Stimulated activated CD8-positive, alpha-beta memory T cell treated with anti-CD3 and anti-CD28 coated beads, Interleukin-7, amount 100 ng/mL, for 4 hours (primary cell): ENCODE measurements around the gene RP2.

Experiments
- DNase-seq, 2 donors: peaks; one replicate each; pipeline ENCODE4 v3.0.0-alpha.2; 2020; ENCODE audit warnings: low read depth in 2 of 2

The RP2 gene

DNA sequence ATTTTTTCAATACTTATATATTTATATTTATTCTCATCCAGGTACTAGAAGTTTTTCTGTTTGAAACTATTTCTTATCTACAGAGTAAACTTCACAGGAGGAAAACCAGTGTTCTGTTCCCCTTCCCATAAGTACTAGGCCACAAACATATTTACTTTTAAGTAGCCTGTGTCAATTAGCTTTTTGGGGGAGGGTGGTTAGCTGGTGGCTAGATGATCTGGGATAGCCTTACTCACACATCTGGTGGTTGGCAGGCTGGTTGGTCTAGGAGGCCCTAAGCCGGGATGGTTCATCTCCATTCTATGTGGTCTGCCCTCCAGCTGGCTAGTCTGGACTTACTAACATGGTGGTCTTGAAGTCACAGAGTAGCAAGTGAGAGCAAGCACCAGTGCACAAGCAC, 81.6 kb downstream of the RP2 start:
- DNase-seq = no peak

DNA sequence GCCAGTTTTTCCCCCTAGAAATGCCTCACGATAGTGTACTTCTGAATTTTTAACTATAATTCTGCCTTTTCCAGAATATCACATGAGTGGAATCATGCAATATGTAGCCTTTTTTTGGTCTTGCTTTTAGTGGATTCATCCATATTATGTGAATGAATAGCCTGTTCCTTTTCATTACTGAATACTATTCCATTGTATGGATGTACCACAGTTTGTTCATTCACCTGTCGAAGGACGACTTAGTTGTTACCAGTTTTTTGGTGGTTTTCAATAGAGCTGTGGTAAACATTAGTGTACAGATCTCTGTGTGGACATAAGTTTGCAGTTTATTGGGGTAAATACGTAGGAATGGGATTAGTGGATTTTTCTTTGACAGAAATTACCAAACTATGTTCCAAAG, 83.4 kb downstream of the RP2 start:
- no peak for DNase-seq

DNA sequence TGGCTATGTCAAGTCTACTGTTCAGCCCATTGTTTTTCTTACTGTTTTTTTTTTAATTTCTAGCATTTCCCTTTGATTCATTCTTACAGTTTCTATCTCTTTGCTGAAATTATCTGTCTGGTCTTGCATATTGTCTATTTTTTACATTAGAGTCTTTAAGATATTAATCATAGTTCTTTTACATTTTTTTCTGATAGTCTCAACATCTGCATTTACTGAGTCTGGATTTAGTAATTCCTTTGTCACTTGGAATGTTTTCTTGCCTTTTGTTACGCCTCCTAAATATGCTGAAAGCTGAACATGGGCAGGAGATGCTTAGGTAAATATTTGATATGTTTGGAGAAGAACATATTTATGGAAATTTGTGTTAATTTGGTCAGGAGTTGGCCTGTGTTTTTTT, 85.8 kb downstream of the RP2 start:
- DNase-seq = no peak

DNA sequence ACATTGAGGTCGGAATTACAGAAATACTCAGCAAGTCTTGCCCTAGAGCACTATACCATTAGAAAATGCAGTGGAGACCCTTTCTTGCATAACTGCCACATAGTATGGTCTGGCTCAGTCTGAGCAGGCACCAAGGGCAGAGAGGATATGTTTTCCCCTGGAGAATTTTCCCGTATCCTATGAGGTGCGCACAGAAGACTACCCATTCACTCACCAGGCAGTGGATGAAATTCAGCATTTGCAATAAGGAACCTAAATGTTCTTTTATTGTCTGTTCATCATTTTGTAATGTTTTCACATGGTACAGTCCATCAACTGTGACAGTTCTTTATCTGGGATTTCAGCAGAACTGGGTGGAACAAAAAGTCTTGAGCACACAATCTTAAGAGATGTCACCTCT, 90.9 kb downstream of the RP2 start:
- DNase-seq = no peak

DNA sequence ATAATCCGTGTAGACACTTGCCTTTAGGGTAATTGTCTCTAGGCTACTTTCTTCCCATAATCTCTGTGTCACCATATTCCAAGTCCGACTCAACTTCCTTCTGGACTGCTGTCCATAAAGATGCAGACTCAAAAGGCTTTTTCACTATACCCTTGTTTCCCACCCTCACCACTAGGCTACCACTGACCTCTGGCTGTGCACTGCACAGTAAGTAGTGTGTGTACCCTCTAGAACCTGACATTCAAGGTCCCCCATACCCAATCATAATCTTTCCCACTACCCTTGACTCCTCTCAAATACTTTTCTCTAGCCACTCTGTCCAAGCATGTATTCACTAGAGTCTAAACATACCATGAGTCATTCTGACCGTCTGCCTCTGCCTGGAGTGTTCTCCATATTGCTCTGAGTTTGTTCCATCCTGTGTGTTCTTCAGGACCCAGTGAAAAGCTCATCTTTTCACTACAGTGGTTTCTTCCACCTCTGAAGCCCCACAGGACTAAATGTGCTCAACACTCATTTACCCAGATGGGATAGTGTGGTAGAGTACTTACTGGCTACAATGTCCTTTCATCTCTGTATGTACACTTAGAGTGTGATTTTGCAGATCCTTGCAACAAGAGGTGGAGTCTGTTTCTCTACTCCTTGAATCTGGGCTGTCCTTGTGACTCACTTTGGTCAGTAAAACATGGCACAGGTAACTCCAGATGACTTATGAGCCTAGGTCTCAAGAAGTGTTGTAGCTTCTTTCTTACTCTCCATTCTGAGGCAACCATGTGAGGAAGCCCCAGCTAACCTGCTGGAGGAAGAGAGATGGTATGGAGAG, 92.8 kb downstream of the RP2 start:
- DNase-seq = no peak
